Raji (cell line): ENCODE data around the gene PRRG3.

Source experiments
- POLR2A ChIP-seq: IDR thresholded peaks from 2 replicates; pipeline ENCODE4 v1.6.1; 2011; ENCODE audit warnings: low read depth, low read length, control low read depth; ENCODE audit not compliant: insufficient read depth

PRRG3 gene

GRCh38 chrX:151753313-151754046 is 58.2 kb downstream of the PRRG3 start:
- no peak for TF ChIP-seq POLR2A

DNA sequence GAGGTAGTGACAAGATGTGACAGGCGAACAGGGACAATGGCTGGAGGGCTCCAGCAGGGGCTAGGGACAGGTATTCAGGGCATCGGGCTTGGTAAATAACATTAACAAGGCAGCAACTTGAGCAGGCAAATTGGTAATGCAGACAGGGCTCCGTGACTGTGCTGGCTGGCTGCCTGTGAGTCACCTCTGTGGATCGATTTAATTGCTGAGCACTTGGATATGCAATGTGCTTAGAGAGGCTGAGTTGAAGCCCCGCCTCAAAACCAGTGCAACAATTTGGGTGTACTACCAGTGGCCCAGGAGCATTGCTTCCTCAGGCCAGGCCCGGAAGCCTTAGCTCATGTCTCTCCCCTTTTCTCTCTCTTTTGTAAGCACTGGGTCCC is 58.8 kb downstream of the PRRG3 start:
- TF ChIP-seq POLR2A: no peak

DNA sequence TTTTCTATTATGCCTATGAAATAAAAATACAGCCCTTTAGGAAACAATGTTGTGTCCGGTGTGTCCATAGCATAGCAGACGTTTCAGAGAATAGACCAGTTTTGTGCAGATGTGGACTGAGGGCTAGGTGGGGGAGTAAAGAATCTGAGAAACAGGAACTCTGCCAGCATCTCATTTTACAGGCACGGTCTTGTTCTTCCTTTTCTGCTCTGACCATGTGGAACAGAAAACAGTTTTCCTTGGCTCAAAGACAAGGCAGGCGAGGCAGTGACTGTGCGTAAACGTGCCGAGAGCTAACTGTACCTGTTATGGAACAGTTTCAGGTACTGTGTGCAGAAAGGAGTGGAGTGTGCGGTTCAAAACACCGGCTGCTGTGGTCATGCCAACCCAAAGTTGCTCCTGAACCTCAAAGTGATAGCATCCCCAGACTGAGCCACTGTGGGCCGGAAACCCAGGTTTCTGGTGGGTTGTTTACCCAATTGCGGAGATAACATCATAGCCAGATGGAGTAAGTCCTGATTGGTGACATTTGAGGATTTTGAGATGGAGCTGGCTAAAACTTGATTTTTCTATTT is 59.5 kb downstream of the PRRG3 start:
- TF ChIP-seq POLR2A: no peak
